ENCODE data around the gene SP7.

SP7 gene

DNA sequence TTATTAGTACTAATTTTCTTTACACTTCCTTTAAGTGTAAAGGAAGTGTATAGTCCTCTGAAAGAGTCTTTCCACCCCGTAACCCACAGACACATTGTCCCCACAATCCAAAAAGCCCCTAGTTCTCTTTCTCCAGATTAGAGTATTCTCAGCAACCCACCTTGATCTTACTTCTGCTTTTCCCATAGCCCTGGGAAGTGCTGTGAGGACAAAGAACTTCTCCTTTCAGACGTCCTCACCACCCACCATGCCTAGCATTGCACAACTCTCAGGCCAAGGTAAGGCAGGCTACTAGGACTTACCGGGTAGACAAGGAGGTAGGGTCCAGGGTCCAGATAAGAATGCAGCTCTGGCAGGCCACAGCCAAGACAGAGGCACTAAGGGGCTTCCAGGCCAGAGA is 22.2 kb downstream of the SP7 start:
- no peak overlapping the region for H3K4me3 ChIP-seq (replicated peaks; ENCODE audit: low read depth, low read length)
- no peak for DNase-seq (ENCODE audit: low read depth)
- TF ChIP-seq, protein P1, sequence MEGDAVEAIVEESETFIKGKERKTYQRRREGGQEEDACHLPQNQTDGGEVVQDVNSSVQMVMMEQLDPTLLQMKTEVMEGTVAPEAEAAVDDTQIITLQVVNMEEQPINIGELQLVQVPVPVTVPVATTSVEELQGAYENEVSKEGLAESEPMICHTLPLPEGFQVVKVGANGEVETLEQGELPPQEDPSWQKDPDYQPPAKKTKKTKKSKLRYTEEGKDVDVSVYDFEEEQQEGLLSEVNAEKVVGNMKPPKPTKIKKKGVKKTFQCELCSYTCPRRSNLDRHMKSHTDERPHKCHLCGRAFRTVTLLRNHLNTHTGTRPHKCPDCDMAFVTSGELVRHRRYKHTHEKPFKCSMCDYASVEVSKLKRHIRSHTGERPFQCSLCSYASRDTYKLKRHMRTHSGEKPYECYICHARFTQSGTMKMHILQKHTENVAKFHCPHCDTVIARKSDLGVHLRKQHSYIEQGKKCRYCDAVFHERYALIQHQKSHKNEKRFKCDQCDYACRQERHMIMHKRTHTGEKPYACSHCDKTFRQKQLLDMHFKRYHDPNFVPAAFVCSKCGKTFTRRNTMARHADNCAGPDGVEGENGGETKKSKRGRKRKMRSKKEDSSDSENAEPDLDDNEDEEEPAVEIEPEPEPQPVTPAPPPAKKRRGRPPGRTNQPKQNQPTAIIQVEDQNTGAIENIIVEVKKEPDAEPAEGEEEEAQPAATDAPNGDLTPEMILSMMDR (IDR thresholded peaks at IDR 0.05; ENCODE audit: low read length, missing control alignments) = no peak

DNA sequence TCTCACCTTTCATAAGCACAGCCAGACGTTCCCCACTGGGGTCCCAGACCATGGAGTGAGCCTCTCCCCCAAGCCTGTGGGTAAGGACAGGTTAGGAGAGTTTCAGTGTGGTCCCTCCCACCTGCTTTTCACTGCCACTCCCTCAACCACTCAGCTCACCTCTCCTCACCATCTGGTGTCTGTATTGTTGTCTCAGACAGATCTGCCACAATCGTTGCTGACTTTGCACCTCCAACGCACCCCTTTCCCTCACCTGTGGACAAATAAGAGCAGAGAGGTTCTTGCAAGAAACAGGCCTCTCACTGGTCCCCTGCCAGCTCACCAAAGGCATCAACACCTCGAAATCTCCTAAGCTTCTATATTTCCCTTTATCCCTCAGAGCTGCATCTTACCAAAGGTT is 27.9 kb downstream of the SP7 start:
- TF ChIP-seq, protein P1 (IDR thresholded peaks at IDR 0.05; ENCODE audit: low read length, missing control alignments) = no peak
- H3K4me3 ChIP-seq (replicated peaks; ENCODE audit: low read depth, low read length) = no peak overlapping the region
- DNase-seq (ENCODE audit: low read depth) = no peak

DNA sequence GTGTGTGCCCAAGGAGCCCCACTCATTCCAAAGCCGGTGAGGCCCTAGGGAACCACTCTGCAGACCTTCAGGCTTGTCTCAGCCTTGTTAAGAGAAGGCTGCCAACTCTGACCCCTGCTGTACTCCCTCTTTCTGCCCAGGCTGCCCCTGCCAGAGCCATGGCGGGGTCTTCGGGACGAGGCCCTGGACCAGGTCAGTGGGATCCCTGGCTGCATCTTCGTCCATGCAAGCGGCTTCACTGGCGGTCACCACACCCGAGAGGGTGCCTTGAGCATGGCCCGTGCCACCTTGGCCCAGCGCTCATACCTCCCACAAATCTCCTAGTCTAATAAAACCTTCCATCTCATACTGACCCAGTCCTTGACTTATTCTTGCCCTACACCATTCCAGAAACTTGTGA is 29.3 kb downstream of the SP7 start:
- DNase-seq (ENCODE audit: low read depth) = no peak
- TF ChIP-seq, protein P1 (IDR thresholded peaks at IDR 0.05; ENCODE audit: low read length, missing control alignments) = no peak
- no peak overlapping the region for H3K4me3 ChIP-seq (replicated peaks; ENCODE audit: low read depth, low read length)

DNA sequence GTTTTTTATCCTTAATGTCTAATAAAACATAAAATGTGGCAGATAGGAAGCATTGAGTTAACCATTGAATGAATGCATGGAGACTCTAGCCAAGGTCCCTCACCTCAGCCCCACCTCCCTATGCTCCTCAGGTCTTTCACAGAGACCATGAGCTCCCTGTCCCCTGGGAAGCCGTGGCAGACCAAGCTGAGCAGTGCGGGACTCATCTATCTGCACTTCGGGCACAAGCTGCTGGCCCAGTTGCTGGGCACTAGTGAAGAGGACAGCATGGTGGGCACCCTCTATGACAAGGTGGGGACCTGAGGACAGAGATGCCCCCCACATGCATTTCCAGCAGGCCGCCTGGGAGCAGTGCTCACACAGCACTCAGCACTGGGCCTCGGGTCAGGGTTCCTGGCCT is 33.3 kb downstream of the SP7 start:
- H3K4me3 ChIP-seq (replicated peaks; ENCODE audit: low read depth, low read length) = no peak overlapping the region
- TF ChIP-seq, protein P1 (IDR thresholded peaks at IDR 0.05; ENCODE audit: low read length, missing control alignments) = no peak
- DNase-seq (ENCODE audit: low read depth) = no peak

DNA sequence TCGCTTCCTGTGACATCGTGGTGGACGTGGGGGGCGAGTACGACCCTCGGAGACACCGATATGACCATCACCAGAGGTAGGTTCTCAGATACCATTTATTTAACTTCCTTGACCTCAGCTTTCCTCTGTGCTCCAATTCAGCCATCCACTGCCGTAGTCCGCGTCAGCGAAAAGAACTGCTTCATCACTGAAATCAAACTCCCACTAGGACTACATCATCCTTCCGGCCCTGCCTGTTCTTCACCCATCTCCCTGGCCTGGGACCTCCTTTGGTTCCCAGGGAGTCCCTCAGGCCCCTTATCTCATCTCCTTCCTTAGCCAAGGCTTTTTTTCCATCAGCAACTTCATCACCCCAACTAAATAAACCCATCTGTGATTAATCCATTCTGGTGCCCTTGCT is 36.0 kb downstream of the SP7 start:
- DNase-seq (ENCODE audit: low read depth) = peak; percentile 55
- TF ChIP-seq, protein P1 (IDR thresholded peaks at IDR 0.05; ENCODE audit: low read length, missing control alignments) = no peak
- H3K4me3 ChIP-seq (replicated peaks; ENCODE audit: low read depth, low read length) = peak overlapping the region; percentile 93

DNA sequence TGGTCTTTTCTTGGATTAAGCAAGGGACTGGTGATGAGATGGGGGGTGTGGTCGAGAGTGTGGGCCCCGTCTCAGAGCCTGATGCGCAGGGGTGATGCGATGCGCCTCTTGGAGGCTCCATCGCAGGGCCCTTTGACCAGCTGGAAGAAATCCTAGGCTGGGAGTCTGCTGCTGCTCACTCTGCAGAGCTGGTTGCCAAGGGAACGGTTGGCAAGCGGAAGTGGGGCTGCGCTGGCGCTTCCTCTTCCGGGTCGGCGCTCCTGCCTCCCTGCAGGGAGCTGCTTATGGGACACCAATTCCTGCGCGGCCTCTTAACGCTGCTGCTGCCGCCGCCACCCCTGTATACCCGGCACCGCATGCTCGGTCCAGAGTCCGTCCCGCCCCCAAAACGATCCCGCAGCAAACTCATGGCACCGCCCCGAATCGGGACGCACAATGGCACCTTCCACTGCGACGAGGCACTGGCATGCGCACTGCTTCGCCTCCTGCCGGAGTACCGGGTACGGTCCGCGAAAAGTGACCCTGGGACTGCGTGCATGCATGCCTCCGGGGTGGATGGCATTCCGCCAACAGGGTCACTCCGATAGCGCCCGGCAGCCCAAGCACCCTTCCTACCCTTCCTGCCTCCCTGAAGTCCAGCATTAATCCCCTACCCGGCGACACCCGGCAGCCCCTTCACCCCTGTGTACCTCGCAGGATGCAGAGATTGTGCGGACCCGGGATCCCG is 36.5 kb downstream of the SP7 start, which contains the start of gene MYG1:
Gene MYG1, plus strand, starts transcription at position 242 of the 727 bp plus-strand sequence. Its CDS starts 43 bp downstream, at position 285.
- peak; percentile 89 for DNase-seq (ENCODE audit: low read depth)
- peak within 1 kb of the TSS; percentile 93 for H3K4me3 ChIP-seq (replicated peaks; ENCODE audit: low read depth, low read length)
- TF ChIP-seq, protein P1 (IDR thresholded peaks at IDR 0.05; ENCODE audit: low read length, missing control alignments) = peak; percentile 21

DNA sequence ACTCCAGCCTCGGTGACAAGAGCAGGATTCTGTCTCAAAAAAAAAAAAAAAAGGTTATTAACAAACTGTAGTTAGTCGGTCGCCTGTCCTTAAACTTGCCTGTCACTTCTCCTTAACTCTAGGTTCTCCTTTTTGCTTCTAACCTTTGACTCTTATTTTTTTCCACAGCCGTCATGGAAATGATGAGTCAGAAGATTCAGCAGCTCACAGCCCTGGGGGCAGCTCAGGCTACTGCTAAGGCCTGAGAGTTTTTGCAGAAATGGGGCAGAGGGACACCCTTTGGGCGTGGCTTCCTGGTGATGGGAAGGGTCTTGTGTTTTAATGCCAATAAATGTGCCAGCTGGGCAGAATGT is 37.1 kb downstream of the SP7 start:
- peak overlapping the region; percentile 93 for H3K4me3 ChIP-seq (replicated peaks; ENCODE audit: low read depth, low read length)
- peak; percentile 75 for DNase-seq (ENCODE audit: low read depth)
- TF ChIP-seq, protein P1 (IDR thresholded peaks at IDR 0.05; ENCODE audit: low read length, missing control alignments) = no peak

Measured in fibroblast of pulmonary artery (primary cell).